Astrocyte of the hippocampus (primary cell): ENCODE measurements around the gene SNRNP70.
A peak's percentile ranks its signal among the peaks of the same experiment; 100 is the strongest.
"Not testable (repeated sequence)": the region's sequence is repeated elsewhere in the genome, so short reads cannot be mapped to it uniquely, and the experiment has no call there.

ENCODE experiments used
- DNase-seq: peaks from one replicate; pipeline ENCODE4 v3.0.0; 2011; ENCODE audit warnings: low read depth, low spot score

SNRNP70 gene, protein sequence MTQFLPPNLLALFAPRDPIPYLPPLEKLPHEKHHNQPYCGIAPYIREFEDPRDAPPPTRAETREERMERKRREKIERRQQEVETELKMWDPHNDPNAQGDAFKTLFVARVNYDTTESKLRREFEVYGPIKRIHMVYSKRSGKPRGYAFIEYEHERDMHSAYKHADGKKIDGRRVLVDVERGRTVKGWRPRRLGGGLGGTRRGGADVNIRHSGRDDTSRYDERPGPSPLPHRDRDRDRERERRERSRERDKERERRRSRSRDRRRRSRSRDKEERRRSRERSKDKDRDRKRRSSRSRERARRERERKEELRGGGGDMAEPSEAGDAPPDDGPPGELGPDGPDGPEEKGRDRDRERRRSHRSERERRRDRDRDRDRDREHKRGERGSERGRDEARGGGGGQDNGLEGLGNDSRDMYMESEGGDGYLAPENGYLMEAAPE

DNA sequence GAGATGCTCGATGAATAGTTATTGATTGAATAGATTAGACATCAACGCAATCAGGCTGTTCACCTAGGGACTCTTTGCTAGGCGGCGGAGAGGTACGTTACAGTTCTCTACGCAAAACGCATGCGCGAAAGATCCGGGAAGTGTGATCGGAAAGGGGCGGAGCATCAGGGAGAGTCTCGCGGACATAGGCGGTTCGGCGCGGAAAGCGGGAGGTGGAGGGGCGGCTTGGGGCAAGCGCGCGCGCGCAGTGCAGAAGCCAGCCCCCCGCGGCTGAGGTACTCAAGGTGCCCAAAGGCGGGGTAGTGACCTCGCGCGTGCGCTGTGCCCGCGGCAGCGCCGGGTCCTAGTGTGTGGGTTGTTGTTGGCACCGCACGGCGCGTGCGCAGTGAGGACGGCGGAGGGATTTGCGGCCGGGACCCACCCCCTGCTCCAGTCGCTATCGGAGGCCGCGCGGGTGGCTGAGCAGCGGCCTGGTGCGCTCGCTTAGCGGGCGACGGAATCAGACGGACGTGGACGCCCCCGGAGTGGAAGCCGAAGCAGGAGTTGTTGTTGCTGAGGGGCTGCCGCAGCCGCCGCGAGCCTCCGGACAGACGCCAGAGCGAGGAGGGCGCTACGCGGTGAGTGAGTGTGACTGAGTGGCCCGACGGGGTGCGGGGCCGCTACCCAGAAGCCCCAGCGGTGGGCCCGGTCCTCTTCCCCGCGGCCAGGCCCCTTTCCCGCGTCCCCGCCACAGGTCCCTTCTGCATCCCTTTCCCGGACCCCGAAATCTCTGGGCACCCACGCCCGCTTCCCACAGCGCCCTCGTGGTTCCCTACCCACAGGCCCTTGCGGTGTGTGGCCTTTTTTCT lies at the start of gene SNRNP70:
Gene SNRNP70 (plus strand): TSS at position 432 of the 848 bp plus-strand sequence. CDS start 964 bp downstream, outside the sequence.
- DNase-seq: peak; percentile 100

DNA sequence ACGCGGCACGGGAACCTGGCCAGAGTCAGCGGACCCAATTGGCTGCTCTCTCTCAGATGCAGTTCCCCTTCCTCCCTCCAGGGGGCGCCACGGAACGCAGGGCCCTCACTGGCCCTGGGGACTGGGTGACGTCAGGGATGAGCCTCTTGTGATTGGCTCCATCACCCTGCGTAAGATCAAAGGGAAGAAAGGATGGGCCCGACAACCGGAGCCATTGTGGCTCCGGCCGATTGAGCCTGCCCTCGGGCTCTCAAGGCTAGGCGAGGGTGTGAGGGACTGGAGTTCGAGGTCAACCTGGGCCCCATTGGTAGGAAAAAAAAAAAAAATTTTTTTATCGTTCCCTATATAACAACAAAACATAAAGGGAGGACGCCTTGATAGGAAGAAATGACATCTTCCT lies 48.4 kb upstream of the SNRNP70 start, which contains the start of gene CGB1:
Gene CGB1 (minus strand): TSS at position 81 of the 400 bp plus-strand sequence. CDS start 184 bp downstream, outside the sequence.
- not testable (repeated sequence) for DNase-seq

DNA sequence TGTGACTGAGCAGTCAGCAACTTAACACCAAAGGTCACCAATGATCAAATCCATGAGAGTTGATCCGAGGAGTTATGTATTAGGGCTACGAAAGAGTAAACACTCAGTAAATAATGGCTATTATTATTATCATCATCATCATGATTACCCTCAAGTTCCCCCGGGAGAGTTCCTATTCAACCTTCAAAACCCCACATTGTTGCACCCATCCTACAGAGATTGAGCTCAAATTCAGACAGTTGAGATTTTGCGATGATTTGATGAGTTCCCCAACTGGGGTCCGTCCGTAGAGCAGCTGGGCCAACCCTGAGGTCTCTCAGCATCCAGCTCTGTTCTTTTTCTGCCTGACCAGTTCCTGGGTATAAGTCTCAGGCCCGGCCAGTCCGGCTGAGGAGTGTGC lies 47.1 kb upstream of the SNRNP70 start:
- DNase-seq: not testable (repeated sequence)

DNA sequence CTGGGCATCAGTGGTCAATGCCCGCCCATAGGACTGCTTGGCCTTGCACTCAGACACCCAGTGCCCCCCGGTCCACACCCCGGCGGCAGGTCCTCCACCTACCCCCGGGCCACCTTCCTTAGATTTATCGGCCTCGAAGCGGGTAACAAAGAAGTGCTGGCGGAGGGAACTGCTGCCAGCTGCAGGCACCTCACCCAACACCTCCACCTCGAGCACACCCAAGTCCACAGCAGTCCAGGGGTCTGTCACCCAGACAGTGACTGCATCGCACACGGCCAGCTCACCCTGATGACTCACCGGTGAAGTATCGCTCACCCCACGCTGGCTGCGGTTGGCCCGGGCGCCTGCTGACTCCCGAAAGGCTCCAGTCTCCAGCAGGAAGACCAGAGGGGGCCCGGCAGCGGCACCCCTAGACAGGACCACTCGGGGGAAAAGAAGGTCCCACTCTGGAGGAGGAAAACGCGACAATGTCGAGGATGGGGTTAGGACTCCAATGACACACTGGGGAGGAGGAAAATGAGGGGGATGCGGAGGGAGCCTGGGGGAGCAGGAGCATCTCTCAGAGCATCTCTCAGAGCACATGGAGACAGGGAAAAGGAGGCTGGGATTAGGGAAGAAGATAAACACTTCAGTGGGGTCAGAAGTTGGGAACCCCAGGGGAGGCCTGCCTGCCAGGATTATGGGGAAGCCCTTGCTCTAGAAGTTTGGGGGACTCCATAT lies 46.5 kb upstream of the SNRNP70 start:
- peak; percentile 86 for DNase-seq

DNA sequence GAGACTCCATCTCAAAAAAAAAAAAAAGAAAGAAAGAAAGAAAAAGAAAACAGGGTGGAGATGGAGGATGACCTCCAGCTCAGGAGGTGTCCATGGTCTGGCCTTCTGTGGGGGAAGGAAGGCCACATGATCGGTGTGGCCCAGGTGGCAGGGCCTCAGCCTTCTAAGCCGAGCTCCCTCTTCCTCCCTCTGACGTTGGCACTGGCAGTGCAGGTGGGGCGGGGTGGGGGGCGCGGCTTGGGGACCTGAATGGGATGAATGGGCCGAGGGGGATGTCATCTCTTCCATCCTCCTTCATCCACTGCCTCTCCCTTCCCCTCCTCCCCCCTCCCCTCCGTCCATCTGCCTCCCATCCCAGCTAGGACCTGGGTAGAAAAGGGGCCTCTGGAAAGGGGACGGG lies 45.5 kb upstream of the SNRNP70 start:
- DNase-seq: not testable (repeated sequence)

DNA sequence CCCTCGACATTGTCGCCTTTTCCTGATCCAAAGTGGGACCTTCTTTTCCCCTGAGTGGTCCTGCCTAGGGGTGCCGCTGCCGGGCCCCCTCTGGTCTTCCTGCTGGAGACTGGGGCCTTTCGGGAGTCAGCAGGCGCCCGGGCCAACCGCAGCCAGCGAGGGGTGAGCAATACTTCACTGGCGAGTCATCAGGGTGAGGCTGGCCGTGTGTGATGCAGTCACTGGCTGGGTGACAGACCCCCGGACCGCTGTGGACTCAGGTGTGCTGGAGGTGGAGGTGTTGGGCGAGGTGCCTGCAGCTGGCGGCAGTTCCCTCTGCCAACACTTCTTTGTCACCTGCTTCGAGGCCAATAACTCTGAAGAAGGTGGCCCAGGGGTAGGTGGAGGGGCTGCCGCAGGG lies 43.1 kb upstream of the SNRNP70 start:
- DNase-seq: peak; percentile 80

DNA sequence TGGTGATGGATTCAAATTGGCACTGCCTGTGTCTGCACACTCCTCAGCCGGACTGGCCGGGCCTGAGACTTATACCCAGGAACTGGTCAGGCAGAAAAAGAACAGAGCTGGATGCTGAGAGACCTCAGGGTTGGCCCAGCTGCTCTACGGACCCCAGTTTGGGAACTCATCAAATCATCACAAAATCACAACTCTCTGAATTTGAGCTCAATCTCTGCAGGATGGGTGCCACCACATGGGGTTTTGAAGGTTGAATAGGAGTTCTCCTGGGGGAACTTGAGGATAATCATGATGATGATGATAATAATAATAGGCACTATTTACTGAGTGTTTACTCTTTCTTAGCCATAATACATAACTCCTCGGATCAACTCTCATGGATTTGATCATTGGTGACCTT lies 42.6 kb upstream of the SNRNP70 start:
- DNase-seq: not testable (repeated sequence)

DNA sequence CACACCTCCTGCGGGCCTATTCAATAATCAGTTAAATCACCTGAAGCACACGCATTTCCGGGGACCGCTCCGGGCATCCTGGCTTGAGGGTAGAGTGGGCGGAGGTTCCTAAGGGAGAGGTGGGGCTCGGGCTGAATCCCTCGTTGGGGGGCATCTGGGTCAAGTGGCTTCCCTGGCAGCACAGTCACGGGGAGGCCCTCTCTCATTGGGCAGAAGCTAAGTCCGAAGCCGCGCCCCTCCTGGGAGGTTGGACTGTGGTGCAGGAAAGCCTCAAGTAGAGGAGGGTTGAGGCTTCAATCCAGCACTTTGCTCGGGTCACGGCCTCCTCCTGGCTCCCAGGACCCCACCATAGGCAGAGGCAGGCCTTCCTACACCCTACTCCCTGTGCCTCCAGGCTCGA lies 41.7 kb upstream of the SNRNP70 start, which contains the start of gene CGB5:
Gene CGB5 (plus strand): TSS at position 301 of the 400 bp plus-strand sequence. CDS start 362 bp downstream, outside the sequence.
- DNase-seq: not testable (repeated sequence)

DNA sequence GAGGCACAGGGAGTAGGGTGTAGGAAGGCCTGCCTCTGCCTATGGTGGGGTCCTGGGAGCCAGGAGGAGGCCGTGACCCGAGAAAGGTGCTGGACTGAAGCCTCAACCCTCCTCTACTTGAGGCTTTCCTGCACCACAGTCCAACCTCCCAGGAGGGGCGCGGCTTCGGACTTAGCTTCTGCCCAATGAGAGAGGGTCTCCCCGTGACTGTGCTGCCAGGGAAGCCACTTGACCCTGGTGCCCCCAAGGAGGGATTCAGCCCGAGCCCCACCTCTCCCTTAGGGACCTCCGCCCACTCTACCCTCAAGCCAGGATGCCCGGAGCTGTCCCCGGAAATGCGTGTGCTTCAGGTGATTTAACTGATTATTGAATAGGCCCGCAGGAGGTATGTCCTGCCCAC lies 36.2 kb upstream of the SNRNP70 start, which contains the start of gene CGB8:
Gene CGB8 (minus strand): TSS at position 101 of the 400 bp plus-strand sequence. CDS start 372 bp downstream, outside the sequence.
- not testable (repeated sequence) for DNase-seq

DNA sequence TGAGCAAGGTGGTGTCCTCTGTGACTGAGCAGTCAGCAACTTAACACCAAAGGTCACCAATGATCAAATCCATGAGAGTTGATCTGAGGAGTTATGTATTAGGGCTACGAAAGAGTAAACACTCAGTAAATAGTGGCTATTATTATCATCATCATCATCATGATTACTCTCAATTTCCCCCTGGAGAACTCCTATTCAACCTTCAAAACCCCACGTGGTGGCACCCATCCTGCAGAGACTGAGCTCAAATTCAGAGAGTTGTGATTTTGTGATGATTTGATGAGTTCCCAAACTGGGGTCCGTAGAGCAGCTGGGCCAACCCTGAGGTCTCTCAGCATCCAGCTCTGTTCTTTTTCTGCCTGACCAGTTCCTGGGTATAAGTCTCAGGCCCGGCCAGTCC lies 35.4 kb upstream of the SNRNP70 start:
- DNase-seq: not testable (repeated sequence)

DNA sequence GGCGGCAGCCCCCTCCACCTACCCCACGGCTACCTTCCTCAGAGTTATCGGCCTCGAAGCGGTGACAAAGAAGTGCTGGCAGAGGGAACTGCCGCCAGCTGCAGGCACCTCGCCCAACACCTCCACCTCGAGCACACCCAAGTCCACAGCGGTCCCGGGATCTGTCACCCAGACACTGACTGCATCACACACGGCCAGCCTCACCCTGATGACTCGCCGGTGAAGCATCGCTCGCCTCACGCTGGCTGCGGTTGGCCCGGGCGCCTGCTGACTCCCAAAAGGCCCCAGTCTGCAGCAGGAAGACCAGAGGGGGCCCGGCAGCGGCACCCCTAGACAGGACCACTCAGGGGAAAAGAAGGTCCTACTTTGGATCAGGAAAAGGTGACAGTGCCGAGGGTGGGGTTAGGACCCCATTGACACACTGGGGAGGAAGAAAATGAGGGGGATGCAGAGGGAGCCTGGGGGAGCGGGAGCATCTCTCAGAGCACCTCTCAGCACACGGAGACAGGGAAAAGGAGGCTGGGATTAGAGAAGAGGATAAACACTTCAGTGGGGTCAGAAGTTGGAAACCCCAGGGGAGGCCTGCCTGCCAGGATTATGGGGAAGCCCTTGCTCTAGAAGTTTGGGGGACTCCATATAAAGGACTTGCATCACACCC lies 34.7 kb upstream of the SNRNP70 start:
- DNase-seq: peak; percentile 83

DNA sequence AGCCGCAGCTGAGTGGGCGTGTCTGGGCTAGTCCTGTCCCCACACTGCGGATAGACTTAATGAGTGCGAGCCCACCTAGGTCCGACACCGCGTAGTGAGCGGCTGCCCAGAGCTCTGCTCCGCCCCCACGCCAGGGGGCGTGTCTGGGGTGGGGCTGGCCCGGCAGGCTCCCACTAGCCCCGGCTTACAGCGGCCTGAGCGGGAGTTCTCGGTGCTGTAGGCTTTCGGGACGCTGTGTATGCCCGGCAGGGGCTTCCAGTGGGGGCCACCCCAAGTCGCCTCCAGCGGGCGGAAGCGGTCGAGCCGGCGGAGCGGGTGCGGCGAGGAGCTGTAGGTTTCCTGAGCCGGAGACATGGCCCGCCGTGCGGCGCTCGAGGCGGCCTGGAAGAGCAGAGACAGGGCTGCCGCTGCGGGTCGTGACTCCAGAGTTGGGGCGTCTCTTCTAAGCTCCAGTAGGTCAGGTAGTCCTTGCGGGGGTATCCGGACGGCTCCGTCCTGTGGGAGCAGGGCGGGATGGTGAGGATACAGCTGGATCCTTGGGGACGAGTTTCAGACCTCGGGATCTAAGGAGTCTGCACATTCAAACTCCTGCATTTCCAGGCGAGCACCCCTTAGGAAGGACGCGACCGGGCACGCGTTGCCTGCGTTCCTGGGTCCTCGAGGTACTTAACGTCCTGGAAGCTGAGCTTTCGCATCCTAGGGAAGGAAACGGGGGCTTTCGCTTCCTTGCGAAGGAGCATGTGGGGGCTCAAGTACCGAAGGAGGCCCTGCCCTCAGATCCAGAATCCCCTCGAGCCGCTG lies 28.9 kb upstream of the SNRNP70 start:
- peak; percentile 84 for DNase-seq

DNA sequence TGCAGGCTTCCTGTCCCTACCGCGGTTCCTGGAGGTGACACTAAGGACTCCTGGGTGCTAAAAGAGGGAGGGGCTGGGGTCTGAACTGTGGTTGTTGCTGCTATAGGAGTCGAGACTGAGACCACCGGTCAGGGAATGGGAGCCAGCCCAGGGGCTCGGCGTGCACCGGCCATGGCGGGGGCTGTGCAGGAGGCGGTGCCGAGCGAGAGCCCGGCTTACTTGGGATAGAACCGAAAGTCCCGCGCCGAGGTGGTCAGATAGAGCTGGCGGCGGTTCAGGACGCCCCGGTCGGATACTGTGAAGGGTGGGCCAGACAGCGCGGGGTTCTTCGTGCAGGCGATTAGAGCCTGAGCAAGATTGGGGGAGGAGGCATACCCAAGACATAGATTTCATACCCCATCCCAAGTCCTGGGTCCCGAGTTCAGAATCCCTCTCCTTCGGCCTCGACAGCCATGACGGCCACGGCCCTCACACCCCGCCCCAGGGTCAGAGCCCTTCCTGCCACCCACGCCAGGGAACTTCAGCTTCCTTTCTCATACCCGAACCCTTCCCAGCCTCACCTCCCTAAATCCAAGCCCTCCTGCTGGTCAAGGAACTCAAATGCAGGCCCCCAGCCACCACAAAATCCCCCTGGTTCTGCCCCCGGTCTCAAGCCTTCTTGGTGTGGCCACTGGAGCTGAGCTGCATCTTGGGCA lies 28.2 kb upstream of the SNRNP70 start:
- not testable (repeated sequence) for DNase-seq

DNA sequence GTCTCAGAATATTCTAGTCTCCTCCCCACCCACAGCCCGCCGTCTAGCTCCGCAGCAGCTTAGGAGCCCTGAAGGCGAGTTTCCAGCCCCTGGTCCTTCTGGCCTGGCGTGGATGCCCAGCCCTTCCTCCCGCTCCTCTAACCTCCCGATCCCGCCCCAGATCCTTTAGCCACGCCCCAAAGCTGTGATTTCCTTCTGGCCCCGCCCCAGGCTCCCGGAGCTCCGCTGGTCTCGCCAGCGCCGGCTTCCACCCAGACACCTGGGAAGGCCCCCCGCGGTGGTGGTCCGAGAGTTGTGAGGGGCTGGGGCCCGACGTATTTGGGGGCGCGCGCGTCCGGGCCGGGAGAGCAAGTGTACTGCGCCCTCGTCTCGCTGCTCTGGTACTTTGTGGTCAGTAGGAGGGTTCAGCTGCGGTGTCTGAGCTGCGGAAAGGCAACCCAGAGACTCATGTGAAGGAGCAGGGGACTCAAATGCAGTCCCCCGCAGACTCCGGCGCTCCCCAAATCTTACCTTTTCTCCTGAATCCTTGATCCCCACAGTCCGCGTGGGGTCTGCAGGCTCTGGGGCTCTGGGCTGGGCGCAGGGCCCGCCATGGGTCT lies 27.5 kb upstream of the SNRNP70 start, which contains the start of gene CGB7:
Gene CGB7 (minus strand): TSS at position 114 of the 599 bp plus-strand sequence. CDS start 2,374 bp downstream, outside the sequence.
- peak; percentile 85 for DNase-seq

DNA sequence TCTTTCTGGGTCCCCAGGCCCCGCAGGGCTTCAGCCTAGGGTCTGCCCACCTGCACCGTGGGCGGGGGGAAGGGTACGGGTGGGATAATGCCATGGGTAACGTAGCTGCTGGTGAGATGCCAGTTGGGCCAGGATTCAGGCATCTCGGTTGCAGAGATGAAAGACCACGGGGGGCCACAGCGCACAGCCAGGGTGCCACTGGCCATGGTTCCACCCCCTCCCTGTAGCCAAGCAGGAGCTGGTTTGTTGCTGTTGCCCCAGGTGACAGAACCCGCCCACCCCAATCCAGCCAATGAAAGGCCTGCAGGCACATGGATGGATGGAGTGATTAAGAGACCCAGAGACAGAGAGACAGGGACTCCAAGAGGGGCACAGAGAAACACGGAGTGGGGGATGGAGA lies 26.7 kb upstream of the SNRNP70 start:
- DNase-seq: peak; percentile 69

DNA sequence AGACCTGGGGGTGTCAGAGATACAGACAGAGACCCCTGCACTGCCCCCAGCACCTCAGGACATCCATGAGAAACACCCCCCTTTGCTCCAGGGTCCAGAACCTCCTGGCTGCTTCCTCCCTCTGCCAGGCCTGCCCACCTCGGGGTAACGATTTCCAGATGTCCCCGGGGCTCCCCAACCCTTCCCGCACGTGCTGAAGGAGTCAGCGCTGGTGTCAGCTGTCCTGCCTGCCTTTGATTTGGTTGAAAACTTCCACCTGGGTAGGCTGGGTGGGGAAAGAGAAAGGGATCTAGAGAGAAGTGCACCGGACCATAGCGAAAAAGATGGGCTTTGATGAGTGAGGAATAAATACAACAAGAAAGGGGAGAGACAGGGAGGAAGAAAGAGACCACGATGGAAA lies 26.2 kb upstream of the SNRNP70 start:
- no peak for DNase-seq

DNA sequence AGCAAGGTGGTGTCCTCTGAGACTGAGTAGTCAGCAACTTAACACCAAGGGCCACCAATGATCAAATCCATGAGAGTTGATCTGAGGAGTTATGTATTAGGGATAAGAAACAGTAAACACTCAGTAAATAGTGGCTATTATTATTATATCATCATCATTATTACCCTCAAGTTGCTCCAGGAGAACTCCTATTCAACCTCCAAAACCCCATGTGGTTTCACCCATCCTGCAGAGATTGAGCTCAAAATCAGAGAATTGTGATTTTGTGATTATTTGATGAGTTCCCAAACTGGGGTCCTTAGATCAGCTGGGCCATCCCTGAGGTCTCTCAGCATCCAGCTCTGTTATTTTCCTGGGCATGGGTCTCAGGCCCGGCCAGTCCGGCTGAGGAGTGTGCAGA lies 24.3 kb upstream of the SNRNP70 start:
- no peak for DNase-seq

DNA sequence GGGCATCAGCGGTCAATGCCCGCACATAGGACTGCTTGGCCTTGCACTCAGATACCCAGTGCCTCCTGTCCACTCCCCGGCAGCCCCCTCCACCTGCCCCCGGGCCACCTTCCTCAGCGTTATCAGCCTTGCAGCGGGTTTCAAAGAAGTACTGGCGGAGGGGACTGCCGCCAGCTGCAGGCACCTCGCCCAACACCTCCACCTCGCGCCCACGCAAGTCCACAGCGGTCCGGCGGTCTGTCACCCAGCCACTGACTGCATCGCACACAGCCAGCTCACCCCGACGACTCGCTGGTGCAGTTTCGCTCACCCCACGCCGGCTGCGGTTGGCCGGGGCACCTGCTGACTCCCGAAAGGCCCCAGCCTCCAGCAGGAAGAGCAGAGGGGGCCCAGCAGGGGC lies 23.8 kb upstream of the SNRNP70 start:
- DNase-seq: no peak
